Stimulated activated CD4-positive, alpha-beta T cell treated with anti-CD3 and anti-CD28 coated beads, Interleukin-2, amount 100 ng/mL, for 4 hours (primary cell): Measurements from ENCODE around the gene MICAL3.
"Not testable (repeated sequence)": the region's sequence is repeated elsewhere in the genome, so short reads cannot be mapped to it uniquely, and the experiment has no call there.

ENCODE experiments used
- DNase-seq: peaks from one replicate; pipeline ENCODE4 v3.0.0-alpha.2; 2020; ENCODE audit warnings: low read depth

The MICAL3 gene, protein sequence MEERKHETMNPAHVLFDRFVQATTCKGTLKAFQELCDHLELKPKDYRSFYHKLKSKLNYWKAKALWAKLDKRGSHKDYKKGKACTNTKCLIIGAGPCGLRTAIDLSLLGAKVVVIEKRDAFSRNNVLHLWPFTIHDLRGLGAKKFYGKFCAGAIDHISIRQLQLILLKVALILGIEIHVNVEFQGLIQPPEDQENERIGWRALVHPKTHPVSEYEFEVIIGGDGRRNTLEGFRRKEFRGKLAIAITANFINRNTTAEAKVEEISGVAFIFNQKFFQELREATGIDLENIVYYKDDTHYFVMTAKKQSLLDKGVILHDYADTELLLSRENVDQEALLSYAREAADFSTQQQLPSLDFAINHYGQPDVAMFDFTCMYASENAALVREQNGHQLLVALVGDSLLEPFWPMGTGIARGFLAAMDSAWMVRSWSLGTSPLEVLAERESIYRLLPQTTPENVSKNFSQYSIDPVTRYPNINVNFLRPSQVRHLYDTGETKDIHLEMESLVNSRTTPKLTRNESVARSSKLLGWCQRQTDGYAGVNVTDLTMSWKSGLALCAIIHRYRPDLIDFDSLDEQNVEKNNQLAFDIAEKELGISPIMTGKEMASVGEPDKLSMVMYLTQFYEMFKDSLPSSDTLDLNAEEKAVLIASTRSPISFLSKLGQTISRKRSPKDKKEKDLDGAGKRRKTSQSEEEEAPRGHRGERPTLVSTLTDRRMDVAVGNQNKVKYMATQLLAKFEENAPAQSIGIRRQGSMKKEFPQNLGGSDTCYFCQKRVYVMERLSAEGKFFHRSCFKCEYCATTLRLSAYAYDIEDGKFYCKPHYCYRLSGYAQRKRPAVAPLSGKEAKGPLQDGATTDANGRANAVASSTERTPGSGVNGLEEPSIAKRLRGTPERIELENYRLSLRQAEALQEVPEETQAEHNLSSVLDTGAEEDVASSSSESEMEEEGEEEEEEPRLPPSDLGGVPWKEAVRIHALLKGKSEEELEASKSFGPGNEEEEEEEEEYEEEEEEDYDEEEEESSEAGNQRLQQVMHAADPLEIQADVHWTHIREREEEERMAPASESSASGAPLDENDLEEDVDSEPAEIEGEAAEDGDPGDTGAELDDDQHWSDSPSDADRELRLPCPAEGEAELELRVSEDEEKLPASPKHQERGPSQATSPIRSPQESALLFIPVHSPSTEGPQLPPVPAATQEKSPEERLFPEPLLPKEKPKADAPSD (N-terminal part only)

DNA sequence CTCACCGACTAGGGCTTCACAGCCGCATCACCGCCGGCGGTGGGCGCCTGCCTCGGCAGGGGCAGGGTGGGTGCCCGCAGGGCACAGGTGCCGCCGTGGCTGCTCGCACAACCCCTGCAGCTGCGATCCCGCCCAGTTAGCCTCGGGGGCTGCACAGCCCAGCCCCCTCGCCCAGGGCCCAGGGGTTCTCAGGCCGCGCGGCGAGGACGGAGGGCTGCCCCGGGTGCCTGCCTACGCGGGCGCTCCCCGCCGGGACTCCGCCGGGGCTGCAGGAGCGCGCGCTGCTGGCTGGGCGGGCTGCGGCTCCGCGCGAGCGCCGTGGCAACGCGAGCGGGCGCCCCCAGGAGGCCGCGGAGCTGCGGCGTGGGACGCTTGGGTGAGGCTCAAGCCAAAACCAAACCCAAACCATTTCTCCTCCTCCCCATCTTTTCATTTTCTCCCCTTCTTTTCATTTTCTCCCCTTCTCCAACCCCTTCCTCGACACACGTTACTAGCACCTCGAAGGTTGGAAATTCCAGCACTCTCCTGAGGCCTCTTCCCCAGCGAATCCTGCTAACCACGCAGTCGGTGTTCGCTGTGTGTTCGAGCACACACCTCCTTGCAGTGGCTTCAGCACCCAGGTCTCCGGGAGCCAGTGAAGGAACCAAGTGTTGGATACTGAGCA, at the start of gene MICAL3:
Gene MICAL3, minus strand, starts transcription at position 286 of the 664 bp plus-strand sequence. CDS start 117,749 bp downstream, outside the sequence.
- peak; percentile 50 for DNase-seq

DNA sequence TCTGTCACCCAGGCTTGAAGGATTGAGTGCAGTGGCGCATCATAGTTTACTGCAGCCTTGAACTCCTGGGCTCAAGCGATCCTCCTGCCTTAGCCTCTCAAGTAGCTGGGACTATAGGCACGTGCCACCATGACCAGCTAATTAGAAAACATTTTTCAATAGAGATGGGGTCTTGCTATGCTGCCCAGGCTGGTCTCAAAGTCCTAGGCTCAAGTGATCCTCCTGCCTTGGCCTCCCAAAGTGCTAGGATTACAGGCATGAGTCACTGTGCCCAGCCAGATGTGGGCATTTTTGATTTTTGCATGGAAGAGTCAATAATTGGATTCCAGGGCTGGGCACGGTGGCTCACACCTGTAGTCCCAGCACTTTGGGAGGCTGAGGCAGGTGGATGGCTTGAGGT, 49.6 kb upstream of the MICAL3 start:
- DNase-seq, result not testable (repeated sequence)

DNA sequence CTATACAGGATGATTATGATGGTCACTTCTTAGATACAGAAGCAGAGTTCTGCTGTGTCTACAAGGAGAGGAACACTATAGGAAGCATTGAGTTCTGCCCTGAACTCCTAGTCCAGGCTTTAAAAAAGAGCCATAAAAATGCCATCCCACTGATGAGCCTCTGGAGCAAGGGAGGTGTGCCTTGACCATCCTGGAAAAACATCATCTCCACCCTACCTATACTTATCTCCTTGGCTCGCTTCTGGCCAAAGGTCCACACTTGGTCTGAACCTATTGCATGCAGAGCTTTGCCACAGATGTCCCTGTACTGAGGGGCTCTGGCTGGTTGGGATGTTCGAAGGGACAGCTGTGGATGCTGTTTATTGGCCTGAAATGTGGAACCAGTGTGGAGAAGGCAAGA, 49.1 kb upstream of the MICAL3 start:
- no peak for DNase-seq

DNA sequence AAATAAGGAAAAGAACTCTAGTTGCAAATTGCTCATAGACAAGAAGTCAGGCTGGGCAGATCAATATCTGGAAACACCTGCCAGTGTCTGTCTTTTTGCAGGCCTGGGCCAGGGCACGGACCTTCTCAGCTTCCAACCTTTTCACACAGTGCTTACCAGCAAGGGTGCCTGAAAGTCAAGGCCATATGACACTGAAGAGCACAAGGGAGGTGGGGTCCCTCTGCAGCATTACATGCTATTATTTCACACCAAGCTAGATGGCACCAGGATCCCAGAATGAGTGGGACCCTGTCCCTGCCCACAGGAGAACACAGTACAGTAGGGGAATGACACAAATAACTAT, 47.6 kb upstream of the MICAL3 start:
- no peak for DNase-seq

DNA sequence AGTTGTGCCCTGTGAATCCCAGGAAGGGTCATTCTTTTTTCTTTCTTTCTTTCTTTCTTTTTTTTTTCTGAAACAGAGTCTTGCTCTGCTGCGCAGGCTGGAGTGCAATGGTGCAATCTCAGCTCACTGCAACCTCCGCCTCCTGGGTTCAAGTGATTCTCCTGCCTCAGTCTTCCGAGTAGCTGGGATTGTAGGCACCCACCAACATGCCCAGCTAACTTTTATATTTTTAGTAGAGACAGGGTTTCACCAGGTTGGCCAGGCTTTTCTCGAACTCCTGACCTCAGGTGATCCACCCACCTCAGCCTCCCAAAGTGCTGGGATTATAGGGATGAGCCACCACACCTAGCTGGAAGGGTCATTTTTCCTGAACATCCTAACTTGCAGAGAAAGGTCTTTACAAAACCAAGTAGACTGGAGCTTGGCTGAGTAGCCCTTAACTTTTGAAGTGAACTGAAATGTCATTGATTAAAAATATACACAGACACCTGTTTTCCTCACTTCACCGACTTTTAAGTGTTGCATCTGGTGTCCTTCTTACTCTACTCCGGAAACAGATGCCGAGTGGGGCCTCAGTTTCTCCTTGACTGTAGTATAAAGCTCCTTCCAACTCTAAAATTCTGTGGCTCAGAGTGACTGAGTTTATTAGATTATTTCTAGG, 47.1 kb upstream of the MICAL3 start:
- not testable (repeated sequence) for DNase-seq

DNA sequence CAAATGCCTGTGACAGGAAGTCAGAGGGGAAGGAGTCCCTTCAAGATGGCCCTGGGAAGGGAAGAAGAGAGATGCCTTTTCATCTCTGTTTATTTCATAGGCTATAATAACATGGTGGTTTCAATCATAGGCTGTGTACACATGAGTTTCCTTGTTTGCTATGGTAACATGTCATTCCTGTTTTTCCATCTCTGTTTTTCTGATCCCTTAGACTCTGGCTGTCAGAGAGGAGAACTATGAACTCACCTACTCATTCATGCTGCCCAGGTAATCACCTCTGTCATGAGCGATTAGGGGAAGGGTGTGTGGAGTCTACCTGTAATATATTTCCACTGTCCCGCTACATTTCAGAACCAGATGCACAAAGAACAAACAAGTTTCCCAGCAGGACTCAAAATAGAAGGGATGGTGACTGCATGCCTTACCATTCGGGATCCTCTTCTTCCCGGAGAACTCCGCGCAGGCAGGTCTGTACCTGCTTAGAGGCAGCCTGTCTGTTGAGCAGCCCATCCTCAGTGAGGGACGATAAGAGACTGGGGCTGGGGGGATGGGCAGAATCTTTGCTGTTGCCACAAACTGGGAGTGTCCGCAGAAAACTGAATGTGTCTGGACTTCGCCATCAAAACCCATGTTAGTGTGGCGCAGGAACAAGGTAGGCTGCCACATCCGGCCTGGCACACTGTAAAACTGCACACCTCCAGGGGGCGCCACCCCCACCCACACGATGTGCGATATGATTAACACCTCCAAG, 46.4 kb upstream of the MICAL3 start:
- DNase-seq, result no peak

DNA sequence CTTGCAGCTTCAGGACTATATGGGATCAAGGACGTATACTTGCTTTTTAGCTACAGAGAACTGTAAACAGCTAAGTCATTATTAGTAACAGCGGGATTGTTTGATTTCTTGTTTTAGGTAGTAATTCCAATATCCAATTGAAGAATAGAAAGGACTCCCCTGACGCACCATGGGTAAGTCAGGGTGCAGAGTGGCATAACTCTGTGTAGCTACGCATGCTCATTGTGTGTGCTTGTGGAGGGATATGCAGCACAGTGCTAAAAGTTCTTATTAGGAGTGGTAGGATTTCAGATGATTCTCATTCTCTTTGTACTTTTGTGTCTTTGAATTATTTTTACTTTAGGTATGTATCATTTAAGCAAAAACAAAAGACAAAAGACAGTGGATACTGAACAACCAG, 45.7 kb upstream of the MICAL3 start:
- no peak for DNase-seq

DNA sequence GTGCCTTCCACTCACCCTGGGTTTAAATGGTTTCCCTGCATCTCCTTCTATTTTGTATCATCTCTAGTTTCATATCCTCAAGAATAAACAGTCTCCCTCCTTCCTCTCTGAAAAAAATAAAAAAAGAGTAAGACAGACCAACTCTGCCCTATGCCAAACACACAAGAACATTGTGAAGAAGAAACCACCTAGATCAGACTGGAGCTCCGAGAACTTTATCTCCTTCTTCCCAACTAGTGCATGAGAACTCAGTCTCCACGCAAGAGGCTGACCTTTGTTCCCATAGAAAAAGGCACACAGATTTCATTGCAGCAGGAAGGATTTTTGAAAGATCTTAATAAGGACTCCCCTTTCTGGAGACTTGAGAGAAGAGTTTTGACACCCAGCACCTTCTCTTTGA, 44.7 kb upstream of the MICAL3 start:
- DNase-seq, result no peak

DNA sequence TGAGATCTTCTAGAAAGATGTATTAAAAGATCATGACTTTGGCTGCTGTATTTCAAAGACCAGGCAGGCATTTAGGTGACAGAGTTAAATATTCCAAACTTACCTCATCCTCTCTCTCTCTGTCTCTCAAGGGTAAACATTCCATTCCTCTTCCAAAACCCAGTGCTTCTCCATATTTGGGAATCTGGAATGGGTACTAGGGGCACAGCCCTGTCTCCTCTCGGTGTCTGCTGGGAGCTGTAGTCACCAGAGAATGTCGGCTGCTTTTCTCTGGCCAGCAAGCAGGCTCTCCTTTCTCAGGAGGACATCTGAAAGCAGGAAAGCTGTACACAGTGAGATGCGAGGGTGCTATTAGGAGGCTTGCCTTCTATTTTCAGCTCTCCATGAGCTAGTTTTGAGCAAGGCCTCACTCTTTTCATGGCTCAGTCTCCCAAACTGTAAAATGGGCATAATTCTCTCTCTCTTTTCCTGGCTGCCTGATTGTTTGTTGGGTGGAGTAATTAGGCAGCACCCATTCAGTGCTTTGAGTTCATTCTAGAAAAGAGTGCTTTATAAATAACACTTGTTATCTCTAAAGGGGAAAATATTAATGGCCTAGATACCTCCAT, 44.1 kb upstream of the MICAL3 start:
- no peak for DNase-seq

DNA sequence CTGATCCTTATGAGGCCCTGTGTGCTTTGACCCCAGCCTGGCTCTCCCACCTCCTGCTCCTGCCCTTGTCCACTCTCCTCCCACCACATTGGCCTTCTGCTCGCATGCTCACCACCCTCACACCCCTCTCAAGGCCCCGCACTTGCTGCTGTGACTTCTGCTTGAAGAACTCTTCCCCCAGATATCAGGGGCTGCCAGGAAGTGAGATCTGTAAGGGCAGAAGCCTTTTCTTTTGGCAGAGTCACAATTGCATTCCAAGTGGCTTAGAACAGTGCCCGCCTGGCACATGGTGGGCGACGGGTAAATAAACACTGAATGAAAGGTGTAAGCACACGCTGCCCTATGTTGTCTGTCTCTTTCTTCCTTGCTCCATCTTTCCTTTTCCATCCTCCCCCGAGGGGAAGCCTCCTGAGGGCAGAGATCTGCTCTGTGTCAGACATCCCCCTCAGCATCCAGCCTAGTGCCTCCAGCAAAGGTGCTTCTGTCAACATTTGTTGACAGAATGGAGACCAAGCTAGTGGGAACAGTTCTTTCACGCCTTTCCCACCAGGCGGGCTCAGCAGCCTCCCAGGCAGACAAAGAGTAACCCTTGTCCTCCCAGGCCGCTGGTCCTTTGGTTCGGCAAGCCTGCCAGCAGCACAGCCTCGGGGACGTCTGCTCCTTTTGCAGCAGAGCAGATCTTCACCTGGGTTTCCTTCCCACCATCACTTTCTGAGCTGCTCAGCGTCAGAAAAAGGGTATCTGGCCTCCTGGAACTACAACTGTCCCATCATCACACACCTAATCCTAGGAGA, 43.4 kb upstream of the MICAL3 start:
- DNase-seq, result no peak

DNA sequence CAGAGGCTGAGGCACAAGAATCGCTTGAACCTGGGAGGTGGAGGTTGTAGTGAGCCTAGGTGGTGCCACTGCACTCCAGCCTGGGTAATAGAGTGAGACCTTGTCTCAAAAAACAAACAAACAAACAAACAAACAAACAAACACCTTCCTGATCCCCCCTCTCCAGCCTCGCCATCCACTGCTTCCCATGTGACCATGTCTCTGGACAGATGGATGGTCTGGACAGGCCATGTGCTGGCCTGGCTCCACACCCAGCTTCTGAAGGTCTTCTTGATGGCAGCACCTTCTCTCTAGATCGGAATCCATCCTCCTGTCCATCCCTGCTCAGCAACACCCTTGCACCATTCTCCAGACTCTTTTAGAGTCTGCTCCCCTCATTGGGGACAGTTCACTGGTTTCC, 42.8 kb upstream of the MICAL3 start:
- no peak for DNase-seq

DNA sequence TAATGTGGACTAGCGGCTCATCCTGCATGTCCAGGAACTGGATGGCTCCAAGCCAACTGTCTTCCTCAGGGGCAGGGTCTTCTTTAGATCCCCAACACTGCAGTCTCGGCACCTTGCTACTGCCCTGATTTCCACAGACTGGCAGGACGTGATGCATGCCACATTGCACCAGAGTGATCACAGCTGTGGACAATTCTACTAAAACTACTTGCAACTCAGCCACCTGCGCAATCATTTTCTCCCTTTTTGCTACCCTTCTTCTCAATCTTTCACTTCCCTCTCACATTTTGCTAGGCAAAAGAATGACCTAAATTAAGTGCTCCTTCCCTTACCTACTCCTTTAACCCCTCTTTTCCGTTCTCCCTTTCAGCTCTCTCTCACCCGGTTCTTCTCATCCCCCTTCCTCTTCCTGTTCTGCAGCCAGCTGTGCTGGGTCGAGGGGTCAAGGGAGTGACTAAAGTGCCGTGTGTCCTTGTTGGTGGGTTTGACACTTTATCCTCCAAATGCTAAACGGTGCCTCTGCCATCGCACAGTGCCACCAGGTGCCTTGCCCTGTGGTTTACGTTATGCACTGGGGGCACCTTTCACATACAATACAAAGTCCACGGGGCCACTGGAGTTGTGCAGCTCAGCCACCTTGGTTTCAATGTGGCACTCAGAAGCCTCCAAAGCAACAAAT, 42.0 kb upstream of the MICAL3 start:
- no peak for DNase-seq

DNA sequence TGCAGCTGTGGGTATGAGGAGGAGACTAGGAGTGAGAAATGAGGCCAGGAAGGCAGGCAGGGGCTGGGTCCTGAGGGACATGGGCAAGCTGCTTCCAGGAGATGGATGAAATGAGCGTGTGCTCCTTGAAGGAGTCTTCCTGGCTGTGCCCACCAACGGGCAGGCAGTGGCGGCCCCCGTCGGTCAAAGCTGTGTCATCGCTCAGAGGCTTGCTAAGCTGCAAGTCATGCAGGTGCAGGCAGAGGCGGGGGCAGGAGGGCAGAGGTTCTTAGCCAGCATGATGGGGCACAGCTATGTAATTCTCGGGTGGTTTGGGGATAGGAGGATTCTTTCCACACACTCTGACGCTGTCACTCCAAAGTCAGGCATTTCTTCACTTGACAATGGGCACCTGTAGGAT, 40.9 kb upstream of the MICAL3 start:
- no peak for DNase-seq

DNA sequence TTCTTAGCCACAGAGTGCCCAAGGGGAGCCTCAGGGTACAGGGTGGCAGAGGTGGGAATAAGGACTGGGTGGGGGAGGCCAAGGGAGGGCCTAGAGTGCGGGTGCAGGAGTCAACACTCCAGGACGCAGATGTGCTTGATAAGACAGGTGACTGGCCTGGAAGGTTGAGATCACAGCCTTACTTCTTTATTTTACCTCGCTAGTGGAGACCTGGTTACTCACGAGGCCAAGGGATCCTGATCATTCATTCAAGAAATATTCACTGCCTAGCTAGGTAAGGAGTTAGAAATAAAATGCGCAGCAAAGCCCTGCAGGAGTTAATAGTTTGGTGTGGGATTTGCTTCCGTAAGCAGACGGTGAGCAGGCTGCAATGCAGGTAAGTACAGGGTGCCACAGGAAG, 40.3 kb upstream of the MICAL3 start:
- no peak for DNase-seq

DNA sequence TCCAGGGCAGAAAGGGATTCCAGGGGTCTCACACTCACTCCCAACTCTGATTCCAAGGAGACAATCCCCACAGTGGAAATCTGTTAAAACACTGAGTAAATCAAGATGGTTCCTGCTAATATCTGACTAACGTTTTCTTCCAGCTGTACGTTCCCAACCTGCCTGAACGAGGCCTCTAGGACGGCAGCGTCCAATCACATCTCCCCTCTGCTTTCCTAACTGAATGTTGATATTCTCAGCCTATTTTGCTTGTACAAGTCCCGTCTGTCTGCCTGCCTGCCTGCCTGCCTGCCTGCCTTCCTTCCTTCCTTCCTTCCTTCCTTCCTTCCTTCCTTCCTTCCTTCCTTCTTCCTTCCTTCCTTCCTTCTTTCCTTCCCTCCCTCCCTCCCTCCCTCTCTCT, 39.4 kb upstream of the MICAL3 start:
- DNase-seq, result not testable (repeated sequence)

DNA sequence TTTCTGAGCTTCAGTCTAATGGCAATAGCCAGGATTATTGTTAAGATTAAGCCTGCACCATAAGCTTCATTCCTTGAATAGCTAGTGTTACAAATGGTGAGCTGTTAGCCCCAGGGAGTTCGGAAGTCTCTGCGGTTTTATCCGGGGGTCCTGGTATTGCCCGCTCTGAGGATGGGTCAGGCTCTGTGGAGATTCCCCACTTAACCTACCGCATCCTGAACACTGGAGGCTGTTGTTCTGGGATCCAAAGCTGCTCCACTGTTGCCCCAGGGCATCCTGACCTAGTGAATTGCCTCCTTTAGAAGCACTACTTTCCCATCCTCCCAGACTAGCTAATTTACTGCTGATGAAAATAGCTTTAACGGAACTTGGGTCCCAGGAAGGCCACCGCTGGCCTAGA, 38.9 kb upstream of the MICAL3 start:
- DNase-seq, result no peak

DNA sequence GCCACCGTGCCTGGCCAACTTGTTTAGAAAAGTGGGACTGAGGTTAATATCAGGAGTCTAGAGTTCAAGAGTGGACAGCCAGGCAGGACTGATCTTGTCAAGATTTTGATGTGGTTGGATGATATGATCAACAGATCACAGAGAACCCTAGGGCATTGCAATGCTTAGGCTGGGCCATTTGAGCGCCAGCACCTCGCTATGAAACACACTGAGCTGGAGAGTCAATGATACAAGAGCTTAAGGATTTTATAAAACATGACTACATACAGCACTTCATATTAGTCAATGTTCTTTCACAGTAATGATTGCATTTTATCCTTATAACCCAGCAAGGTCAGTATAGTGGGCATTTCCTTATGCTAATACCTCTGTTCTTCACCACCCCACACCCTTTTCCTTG, 38.1 kb upstream of the MICAL3 start:
- DNase-seq, result no peak

DNA sequence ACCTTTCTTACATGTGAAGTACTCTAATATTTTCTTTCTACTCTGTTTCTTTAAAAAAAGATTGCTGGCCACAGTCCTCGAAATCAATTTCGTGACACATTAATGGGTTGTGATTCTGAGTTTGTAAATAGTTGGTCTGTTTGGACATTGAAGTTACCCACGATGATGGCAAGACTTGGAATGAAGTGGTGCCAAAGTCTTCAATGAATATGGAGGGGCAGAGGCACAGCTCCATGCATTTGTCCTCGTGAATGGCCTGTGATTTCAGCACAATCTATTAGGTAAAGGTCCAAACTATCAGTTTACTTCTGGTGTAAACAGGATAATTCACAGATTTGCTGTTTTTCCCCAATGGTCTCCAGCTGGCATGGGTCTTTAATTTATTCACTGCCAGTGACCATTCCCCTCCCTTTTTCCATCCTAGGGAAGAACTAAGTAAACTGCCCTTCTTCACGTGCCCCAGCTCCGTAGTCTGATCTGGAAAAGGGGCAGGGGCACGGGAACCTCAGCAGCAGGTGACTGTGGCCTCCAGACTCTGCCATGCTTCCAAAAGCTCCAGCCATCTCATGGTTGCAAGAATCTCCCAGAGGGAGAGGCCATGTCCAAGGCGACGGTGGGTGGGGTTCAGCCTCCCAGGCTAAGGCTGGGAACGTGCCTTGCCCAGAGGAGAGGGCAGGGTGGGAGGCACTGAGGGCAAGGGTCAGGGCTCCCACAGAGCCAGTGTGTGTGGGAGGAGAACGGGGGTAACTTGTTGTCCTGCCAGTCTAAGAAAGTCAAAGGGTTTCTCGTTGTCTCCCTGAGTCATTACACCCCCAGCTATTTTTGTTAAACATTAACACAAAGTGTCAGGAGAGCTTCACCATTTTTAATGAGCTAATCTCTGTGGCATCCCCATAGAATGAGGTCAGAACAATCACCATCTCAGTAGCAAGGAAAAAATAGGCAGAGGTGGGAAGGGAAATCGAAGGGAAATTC, 36.6 kb upstream of the MICAL3 start:
- no peak for DNase-seq
